ENCODE data around the gene KRTAP10-8. TPM values are rescaled to one million over a fixed set of nuclear protein-coding genes. Genes with fewer than 3 reads are reported as not detected.

Gene KRTAP10-8, protein sequence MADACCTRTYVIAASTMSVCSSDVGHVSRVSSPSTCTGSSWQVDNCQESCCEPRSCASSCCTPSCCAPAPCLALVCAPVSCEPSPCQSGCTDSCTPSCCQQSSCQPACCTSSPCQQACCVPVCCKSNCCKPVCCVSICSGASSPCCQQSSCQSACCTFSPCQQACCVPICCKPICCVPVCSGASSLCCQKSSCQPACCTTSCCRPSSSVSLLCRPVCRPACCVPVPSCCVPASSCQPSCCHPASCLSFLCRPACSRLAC
- not detected in 2 replicates for total RNA-seq

DNA sequence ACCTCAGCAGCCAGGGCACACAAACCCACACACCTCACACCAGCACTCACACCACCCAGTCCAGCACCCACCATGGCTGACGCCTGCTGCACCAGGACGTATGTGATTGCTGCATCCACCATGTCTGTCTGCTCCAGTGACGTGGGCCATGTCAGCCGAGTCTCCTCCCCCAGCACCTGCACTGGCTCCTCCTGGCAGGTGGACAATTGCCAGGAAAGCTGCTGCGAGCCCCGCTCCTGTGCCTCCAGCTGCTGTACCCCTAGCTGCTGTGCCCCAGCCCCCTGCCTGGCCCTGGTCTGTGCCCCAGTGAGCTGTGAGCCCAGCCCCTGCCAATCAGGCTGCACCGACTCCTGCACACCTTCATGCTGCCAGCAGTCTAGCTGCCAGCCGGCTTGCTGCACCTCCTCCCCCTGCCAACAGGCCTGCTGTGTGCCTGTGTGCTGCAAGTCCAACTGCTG is at the start of gene KRTAP10-8:
Gene KRTAP10-8 (plus strand): TSS at position 51 of the 458 bp plus-strand sequence. CDS start 22 bp downstream, at position 73.

DNA sequence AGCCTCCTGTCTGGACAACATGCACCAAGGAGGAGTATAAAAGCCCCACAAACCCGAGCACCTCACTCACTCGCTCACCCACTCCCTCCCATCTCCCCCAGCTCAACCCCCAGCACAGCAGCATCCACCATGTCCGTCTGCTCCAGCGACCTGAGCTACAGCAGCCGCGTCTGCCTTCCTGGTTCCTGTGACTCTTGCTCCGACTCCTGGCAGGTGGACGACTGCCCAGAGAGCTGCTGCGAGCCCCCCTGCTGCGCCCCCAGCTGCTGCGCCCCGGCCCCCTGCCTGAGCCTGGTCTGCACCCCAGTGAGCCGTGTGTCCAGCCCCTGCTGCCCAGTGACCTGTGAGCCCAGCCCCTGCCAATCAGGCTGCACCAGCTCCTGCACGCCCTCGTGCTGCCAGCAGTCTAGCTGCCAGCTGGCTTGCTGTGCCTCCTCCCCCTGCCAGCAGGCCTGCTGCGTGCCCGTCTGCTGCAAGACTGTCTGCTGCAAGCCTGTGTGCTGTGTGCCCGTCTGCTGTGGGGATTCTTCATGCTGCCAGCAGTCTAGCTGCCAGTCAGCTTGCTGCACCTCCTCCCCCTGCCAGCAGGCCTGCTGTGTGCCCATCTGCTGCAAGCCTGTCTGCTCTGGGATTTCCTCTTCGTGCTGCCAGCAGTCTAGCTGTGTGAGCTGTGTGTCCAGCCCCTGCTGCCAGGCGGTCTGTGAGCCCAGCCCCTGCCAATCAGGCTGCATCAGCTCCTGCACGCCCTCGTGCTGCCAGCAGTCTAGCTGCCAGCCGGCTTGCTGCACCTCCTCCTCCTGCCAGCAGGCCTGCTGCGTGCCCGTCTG is 38.0 kb upstream of the KRTAP10-8 start, which contains the start of gene KRTAP10-4:
Gene KRTAP10-4 (plus strand): TSS at position 100 of the 827 bp plus-strand sequence. CDS start 30 bp downstream, at position 130.

DNA sequence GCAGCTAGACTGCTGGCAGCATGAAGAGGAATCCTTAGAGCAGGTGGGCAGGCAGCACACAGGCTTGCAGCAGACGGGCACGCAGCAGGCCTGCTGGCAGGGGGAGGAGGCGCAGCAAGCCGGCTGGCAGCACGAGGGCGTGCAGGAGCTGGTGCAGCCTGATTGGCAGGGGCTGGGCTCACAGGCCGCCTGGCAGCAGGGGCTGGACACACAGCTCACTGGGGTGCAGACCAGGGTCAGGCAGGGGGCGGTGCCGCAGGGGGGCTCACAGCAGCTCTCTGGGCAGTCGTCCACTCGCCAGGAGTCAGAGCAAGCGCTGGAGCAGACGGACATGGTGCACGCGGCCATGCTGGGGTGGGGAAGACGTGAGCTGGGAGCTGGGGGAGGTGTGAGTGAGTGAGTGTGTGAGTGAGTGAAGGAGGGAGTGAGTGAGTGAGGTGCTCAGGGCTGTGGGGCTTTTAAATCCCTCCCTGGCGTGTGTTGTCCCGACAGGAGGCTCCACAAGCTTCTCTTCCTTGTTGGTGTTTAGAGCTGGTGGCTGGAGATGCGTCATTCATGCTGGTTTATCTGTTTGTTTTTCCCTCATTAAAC is 31.6 kb upstream of the KRTAP10-8 start, which contains the start of gene KRTAP10-5:
Gene KRTAP10-5 (minus strand): TSS at position 374 of the 591 bp plus-strand sequence. CDS start 26 bp downstream, at position 348.

DNA sequence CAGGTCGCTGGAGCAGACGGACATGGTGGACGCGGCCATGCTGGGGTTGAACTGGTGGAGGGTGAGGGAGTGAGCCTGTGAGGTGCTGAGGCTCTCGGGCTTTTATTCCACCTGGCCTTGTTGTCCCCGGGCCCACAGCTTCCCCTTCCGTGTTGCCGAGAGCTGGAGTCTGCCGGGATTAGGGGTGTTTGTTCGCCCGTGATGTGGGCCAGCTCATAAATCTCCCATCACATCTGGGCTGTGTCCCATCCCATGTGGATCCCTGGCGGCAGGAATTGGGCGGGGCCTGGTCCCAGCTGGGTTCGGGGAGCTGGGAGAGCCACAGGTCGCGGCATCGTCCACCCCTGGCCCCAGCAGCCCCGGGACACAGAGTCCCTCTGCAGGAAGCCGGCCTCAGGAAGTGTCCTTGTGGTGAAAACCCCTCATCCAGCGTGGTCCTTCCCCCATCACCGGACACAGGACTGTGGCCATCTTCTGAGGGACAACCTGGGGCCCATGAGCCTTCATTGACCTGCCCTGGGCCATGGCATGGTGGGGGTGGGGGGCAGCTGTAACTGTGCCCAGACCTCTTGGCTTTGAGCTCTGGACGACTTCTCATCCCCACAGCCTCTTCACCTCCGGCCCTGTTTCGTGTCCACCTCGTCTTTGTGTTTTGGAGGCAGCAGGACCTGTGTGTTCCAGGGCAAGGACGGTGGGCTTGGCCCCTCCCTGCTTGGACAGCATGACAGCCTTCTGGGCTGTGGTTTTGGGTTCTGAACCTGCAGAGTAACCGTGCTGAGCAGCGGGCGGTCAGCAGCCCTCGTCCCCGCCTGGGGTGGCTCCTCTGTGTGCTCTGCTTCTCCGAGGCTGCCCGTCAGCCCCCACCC is 19.2 kb upstream of the KRTAP10-8 start, which contains the start of gene KRTAP10-6:
Gene KRTAP10-6 (minus strand): TSS at position 60 of the 866 bp plus-strand sequence. CDS start 21 bp downstream, at position 39.

DNA sequence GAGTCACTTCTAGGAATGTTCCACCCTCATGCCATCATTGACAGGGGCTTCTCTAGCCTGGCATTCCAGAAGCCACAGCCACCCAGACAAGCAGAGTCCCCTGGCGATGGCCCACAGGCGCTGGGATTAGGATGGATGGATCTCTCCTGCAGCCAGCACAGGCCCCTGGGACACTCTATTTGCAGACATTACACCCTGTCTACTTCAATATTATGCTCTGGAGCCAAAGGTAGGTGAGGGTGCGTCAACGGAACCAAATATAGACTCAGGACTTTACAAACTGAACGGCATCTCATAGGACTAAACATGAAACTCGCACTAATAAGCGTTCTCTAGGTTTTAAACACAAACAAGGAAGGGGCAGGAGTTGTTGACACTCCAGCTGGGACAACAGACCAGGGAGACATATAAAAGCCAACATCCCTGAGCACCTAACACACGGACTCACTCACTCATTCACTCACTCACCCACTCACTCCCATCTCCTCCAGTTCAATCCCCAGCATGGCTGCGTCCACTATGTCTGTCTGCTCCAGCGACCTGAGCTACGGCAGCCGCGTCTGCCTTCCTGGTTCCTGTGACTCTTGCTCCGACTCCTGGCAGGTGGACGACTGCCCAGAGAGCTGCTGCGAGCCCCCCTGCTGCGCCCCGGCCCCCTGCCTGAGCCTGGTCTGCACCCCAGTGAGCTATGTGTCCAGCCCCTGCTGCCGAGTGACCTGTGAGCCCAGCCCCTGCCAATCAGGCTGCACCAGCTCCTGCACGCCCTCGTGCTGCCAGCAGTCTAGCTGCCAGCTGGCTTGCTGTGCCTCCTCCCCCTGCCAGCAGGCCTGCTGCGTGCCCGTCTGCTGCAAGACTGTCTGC is 11.5 kb upstream of the KRTAP10-8 start, which contains the start of gene KRTAP10-7:
Gene KRTAP10-7 (plus strand): TSS at position 480 of the 861 bp plus-strand sequence. CDS start 25 bp downstream, at position 505.

DNA sequence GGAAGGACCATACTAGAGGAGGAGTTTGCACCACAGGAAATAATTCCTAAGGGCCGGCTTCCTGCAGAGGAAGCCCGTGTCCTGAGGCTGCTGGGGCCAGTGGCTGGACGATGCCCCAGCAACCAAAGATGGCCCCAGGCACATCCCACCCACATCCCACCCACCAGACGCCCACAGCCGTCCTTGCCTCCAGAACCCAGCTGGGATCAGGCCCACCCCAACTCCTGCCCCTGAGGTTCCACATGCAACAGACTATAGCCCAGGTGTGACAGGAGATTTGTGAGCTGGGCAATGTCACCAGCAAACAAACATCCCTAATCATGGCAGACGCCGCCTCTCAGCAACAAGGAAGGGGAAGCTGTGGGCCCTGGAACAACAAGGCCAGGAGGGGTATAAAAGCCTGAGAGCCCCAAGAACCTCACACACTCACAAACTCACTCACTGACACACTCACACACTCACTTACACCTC is 14.8 kb downstream of the KRTAP10-8 start, which contains the start of gene KRTAP10-9:
Gene KRTAP10-9 (plus strand): TSS at position 421 of the 471 bp plus-strand sequence. CDS start 79 bp downstream, outside the sequence.

DNA sequence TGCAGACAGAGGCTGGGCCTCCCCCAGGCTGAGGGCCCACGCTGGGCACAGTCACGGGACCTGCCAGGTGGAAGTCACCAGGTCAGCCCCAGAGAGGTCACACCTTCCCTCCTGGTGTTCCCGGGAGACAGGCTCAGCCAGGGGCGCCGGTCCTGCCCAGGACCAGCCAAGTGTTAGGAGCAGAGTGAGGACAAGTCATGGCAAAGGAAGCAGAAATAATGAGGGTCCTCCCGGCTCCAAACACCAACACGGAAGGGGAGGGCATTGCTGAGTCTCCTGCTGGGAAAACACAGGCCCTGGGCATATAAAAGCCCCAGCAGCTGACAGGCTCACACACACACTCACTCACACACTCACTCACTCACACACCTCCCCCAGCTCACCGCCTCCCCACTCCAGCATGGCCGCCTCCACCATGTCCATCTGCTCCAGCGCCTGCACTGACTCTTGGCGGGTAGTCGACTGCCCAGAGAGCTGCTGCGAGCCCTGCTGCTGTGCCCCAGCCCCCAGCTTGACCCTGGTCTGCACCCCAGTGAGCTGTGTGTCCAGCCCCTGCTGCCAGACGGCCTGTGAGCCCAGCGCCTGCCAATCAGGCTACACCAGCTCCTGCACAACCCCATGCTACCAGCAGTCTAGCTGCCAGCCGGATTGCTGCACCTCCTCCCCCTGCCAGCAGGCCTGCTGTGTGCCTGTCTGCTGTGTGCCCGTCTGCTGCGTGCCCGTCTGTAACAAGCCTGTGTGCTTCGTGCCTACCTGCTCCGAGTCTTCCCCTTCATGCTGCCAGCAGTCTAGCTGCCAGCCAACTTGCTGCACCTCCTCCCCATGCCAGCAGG is 25.4 kb downstream of the KRTAP10-8 start, which contains the start of gene KRTAP10-10:
Gene KRTAP10-10 (plus strand): TSS at position 339 of the 833 bp plus-strand sequence. CDS start 62 bp downstream, at position 401.

DNA sequence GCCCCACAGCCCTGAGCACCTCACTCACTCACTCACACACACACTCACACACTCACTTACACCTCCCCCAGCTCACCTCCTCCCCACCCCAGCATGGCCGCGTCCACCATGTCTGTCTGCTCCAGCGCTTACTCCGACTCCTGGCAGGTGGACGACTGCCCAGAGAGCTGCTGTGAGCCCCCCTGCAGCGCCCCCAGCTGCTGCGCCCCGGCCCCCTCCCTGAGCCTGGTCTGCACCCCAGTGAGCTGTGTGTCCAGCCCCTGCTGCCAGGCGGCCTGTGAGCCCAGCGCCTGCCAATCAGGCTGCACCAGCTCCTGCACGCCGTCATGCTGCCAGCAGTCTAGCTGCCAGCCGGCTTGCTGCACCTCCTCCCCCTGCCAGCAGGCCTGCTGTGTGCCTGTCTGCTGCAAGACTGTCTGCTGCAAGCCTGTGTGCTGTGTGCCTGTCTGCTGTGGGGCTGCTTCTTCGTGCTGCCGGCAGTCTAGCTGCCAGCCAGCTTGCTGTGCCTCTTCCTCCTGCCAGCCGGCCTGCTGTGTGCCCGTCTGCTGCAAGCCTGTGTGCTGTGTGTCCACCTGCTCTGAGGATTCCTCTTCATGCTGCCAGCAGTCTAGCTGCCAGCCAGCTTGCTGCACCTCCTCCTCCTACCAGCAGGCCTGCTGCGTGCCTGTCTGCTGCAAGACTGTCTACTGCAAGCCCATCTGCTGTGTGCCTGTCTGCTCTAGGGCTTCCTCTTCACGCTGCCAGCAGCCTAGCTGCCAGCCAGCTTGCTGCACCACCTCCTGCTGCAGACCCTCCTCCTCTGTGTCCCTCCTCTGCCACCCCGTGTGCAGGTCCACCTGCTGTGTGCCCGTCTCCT is 34.7 kb downstream of the KRTAP10-8 start, which contains the start of gene KRTAP10-11:
Gene KRTAP10-11 (plus strand): TSS at position 49 of the 856 bp plus-strand sequence. CDS start 45 bp downstream, at position 94.

DNA sequence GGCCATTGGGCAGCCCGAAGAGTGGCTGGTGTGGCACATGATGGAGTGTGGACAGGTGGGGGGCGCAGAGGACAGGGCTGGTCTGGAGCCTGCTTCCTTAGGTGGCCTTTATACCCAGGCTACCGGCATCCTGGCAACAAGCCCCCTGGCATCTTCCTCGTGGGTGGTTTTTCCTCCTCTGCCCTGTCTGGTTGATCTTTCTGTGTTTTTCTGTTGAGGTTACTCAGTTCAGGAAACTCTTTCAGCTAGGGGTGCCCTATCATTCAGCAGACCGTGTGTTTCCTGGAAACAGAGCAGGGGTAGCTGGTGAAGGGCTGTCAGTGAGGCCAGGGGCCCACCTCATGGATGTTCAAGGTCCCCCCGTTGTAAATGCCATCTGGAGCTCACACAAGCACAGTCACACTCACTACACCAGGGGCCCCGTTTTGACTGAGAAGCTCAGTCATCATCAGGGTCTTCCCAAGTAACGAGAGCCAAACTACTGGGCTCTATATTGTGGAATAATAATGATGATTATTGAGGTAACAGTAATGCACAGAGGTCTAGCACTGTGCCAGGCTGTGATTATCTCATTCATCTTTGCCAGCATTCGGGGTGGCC is 42.8 kb downstream of the KRTAP10-8 start, which contains the start of gene KRTAP12-4:
Gene KRTAP12-4 (minus strand): TSS at position 84 of the 600 bp plus-strand sequence. CDS start 45 bp downstream, at position 39.

DNA sequence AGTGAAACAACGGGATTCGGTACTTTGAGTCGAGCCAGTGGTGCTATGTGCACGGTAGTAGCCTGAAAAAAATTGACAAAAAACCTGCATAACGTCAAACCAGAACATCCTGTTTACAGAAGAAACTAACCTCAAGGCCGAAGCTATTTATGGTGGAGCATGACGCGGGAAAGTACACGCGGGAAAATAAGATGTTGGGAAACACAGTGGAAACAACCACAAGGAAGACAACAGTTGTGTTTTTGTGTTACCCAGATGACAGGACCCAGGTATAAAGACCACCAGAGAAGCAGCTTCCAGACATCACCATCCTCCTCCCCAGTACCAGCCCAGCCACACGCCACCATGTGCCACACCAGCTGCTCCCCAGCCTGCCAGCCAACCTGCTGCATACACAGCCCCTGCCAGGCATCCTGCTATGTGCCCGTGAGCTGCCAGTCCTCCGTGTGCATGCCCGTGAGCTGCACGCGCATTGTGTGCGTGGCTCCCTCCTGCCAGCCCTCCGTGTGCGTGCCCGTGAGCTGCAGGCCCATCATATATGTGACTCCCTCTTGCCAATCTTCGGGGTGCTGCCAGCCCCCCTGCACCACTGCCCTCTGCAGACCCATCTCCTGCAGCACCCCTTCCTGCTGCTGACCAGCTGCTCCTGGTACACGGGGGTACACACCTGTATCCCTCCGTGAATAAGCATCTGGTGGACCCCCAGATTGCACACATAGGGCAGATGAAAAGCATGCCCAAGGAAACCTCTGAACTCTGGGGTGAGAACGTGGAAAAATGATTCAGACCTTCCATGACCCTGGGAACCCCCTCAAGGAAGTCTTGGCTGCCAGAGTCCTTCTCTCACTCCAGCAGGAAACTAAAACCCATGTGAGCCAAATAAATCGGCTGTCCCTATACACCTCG is 46.0 kb downstream of the KRTAP10-8 start, which contains the start of gene KRTAP12-3:
Gene KRTAP12-3 (plus strand): TSS at position 298 of the 906 bp plus-strand sequence. CDS start 48 bp downstream, at position 346.

Other genes with a start within 250 kb of the KRTAP10-8 start
- gene LRRC3, start 156.6 kb upstream of the KRTAP10-8 start, total RNA-seq, result 0.38 and 0.85 TPM in 2 replicates
- not detected in 2 replicates for gene KRTAP10-1, start 71.9 kb upstream of the KRTAP10-8 start, total RNA-seq
- not detected in 2 replicates for gene KRTAP10-2, start 60.6 kb upstream of the KRTAP10-8 start, total RNA-seq
- not detected in 2 replicates for gene KRTAP10-3, start 53.3 kb upstream of the KRTAP10-8 start, total RNA-seq
- not detected in 2 replicates for gene KRTAP10-4, start 38.4 kb upstream of the KRTAP10-8 start, total RNA-seq
- gene KRTAP10-5, start 31.5 kb upstream of the KRTAP10-8 start, total RNA-seq, result not detected in 2 replicates
- gene KRTAP10-6, start 19.6 kb upstream of the KRTAP10-8 start, total RNA-seq, result not detected in 2 replicates
- gene KRTAP10-7, start 11.5 kb upstream of the KRTAP10-8 start, total RNA-seq, result not detected in 2 replicates
- not detected in 2 replicates for gene KRTAP10-9, start 15.0 kb downstream of the KRTAP10-8 start, total RNA-seq
- not detected in 2 replicates for gene KRTAP10-10, start 25.3 kb downstream of the KRTAP10-8 start, total RNA-seq
- not detected in 2 replicates for gene KRTAP10-11, start 34.3 kb downstream of the KRTAP10-8 start, total RNA-seq
- gene KRTAP12-4, start 42.6 kb downstream of the KRTAP10-8 start, total RNA-seq, result not detected in 2 replicates
- not detected in 2 replicates for gene KRTAP12-3, start 45.9 kb downstream of the KRTAP10-8 start, total RNA-seq
- not detected in 2 replicates for gene KRTAP12-2, start 54.8 kb downstream of the KRTAP10-8 start, total RNA-seq
- not detected in 2 replicates for gene KRTAP12-1, start 70.1 kb downstream of the KRTAP10-8 start, total RNA-seq
- not detected in 2 replicates for gene KRTAP10-12, start 85.1 kb downstream of the KRTAP10-8 start, total RNA-seq
- not detected in 2 replicates for gene TSPEAR, start 99.5 kb downstream of the KRTAP10-8 start, total RNA-seq
- gene UBE2G2, start 189.7 kb downstream of the KRTAP10-8 start, total RNA-seq, result 63.7 and 71.1 TPM in 2 replicates
- gene SUMO3, start 206.0 kb downstream of the KRTAP10-8 start, total RNA-seq, result 60.6 and 98.2 TPM in 2 replicates

All from regular cardiac myocyte (primary cell).